Right lobe of liver (tissue), 6 donors: ENCODE data around the gene LRRC8B. TPM values are rescaled to one million over a fixed set of nuclear protein-coding genes. Genes with fewer than 3 reads are reported as not detected.

ENCODE experiments used
- ATAC-seq, 4 donors: fragments of 200-7000 bp; cut with Tn5 transposase; one replicate each; pipeline ENCODE4 v1.9.1; 2020; ENCODE audit warnings: mild to moderate bottlenecking in 4 of 4, moderate library complexity in 4 of 4
- DNase-seq, 3 donors: peaks; one replicate each; pipeline ENCODE4 v3.0.0-alpha.2; 2020
- H3K27ac ChIP-seq, 3 donors: fragments of 200-600 bp; one replicate each; pipeline ENCODE4 v1.8.0; 2022
- H3K27me3 ChIP-seq, 2 donors: fragments of 200-600 bp; one replicate each; pipeline ENCODE4 v1.8.0; 2022
- H3K36me3 ChIP-seq, 4 donors: fragments of 200-600 bp; sonication (generic) in 1 of 4; one replicate each; pipeline versions ENCODE4 v1.5.1 to v1.8.0; 2017 to 2022; ENCODE audit warnings: control low read depth in 1 of 4
- H3K4me1 ChIP-seq, 4 donors: fragments of 200-600 bp; sonication (generic) in 1 of 4; one replicate each; pipeline versions ENCODE4 v1.5.1 to v1.8.0; 2017 to 2022; ENCODE audit warnings: control low read depth in 1 of 4
- H3K4me3 ChIP-seq, 3 donors: fragments of 200-600 bp; one replicate each; pipeline ENCODE4 v1.8.0; 2022
- H3K9me3 ChIP-seq, 4 donors: fragments of 200-600 bp; sonication (generic) in 1 of 4; one replicate each; pipeline versions ENCODE4 v1.5.1 to v1.8.0; 2017 to 2022; ENCODE audit warnings: control low read depth in 1 of 4
- CTCF ChIP-seq, 4 donors: fragments of 200-600 bp in 3 of 4; fragments of 450-650 bp in 1 of 4; IDR thresholded peaks; one replicate each; pipeline versions ENCODE4 v1.5.1 to v1.8.0; 2016 to 2022; ENCODE audit warnings: antibody characterized with exemption in 4 of 4, mild to moderate bottlenecking in 2 of 4
- POLR2A ChIP-seq: fragments of 450-650 bp; IDR thresholded peaks from one replicate; pipeline ENCODE4 v1.6.1; 2017; ENCODE audit warnings: antibody characterized with exemption, mild to moderate bottlenecking
- WGBS: methylation state at CpG from one replicate; pipeline ENCODE4 v1.1.6; 2018; ENCODE audit warnings: low coverage, low lambda C conversion rate; ENCODE audit not compliant: insufficient coverage; ENCODE audit errors: missing lambda C conversion rate; 5-methylcytosine and 5-hydroxymethylcytosine counted together
- intact Hi-C, 2 donors: fragments of 100-400 bp; cut with DNase I; formaldehyde crosslinking; loops; one replicate each; pipeline versions ENCODE4 v1.11.2 to v1.14.1; 2022
- total RNA-seq, 6 experiments: library from RNA; depleted of rRNA in 2 of 6; stranded (reverse); fragments of >200 nt in 2 of 6; fragmentation: NEBNext Ultra II Directional in 3 of 6; extraction: Animal tissue kit (Norgen Biotek cat#: 25700) in 3 of 6; gene quantifications; one replicate each; pipeline versions ENCODE4 v1.1.0 to v1.2.4, GENCODE V29; 2016 to 2023
- donor health status: DM: no; HTN: yes; CAD: no.
- donor health status: DM: no; HTN: no; CAD: no.
- donor health status: DM: no; HTN: no; CAD: no.
- donor health status: DM: no; HTN: yes; CAD: no.
- donor health status: DM: no; HTN: yes; CAD: no.

LRRC8B gene
- total RNA-seq, 6 experiments from 2014 or later: 1.8 to 11.3 (median 4.7) TPM

- Histone ChIP-seq H3K4me1 (no peaks in the 10 kb centered on the region), H3K27ac (peak overlapping the region; percentile 37 to 78 (median 61)), H3K36me3 (no peaks in the 10 kb centered on the region), H3K4me3 (peak overlapping the region; percentile 52 to 68 (median 61)), H3K27me3 (no peaks in the 10 kb centered on the region), H3K9me3 (no peaks in the 10 kb centered on the region)
- DNase-seq (no peak), ATAC-seq (no peak)
- intact Hi-C loops: no loop called here
- WGBS: 50% methylated on average over 13 of the region's 19 CpGs
- TF ChIP-seq POLR2A (no peak), CTCF (IDR thresholded peaks at IDR 0.05) (no peak)
Observed at GRCh38 chr1:89631816-89632656, 107.4 kb downstream of the LRRC8B start.

- no peaks in the 10 kb centered on the region for H3K27me3 ChIP-seq
- 0% methylated on average over 8 of the region's 76 CpGs for WGBS
- no peaks in the 10 kb centered on the region for H3K4me1 ChIP-seq
- DNase-seq: peak; percentile 76 to 88 (median 85)
- no peaks in the 10 kb centered on the region for H3K9me3 ChIP-seq
- peak; percentile 26 to 61 (median 42) for TF ChIP-seq CTCF (IDR thresholded peaks at IDR 0.05)
- no peak for TF ChIP-seq POLR2A
- ATAC-seq: peak; percentile 88 to 95 (median 90)
- H3K27ac ChIP-seq: peak within 1 kb of the TSS; percentile 61 to 78 (median 63)
- intact Hi-C loops: no loop called here
- H3K36me3 ChIP-seq: no peaks in the 10 kb centered on the region
- peak within 1 kb of the TSS; percentile 52 to 68 (median 61) for H3K4me3 ChIP-seq
Observed at GRCh38 chr1:89632657-89633247, 108.1 kb downstream of the LRRC8B start, which contains the start of gene LRRC8C. Gene LRRC8C, plus strand, starts transcription at chr1:89633120. Its CDS starts 53,354 bp downstream, at chr1:89686474.

- WGBS: 1% methylated on average over 15 of the region's 57 CpGs
- peak; percentile 56 to 66 (median 62) for ATAC-seq
Observed at GRCh38 chr1:89633248-89633799, 108.7 kb downstream of the LRRC8B start.

More at GRCh38 chr1:89633248-89633799, 108.7 kb downstream of the LRRC8B start:
- no peaks in the 10 kb centered on the region for H3K36me3 ChIP-seq
- peak overlapping the region; percentile 61 to 78 (median 63) for H3K27ac ChIP-seq
- H3K27me3 ChIP-seq: no peaks in the 10 kb centered on the region
- intact Hi-C loops: no loop called here
- DNase-seq: peak in 1 of 3 donors; percentile 58
- TF ChIP-seq POLR2A (no peak), CTCF (IDR thresholded peaks at IDR 0.05) (no peak)
- no peaks in the 10 kb centered on the region for H3K9me3 ChIP-seq
- H3K4me3 ChIP-seq: peak overlapping the region; percentile 52 to 68 (median 61)
- H3K4me1 ChIP-seq: no peaks in the 10 kb centered on the region
